Neural cell (in vitro differentiated cells): Measurements from ENCODE around the gene ARID3B. TPM values are rescaled to one million over a fixed set of nuclear protein-coding genes. Genes with fewer than 3 reads are reported as not detected.

ENCODE experiments used
- H2AFZ ChIP-seq: fragments of 200-600, 300-800 bp; sonication (generic), shearing (Covaris generic); 2 replicates; pipeline ENCODE4 v1.6.0; 2014; ENCODE audit warnings: low read depth, mild to moderate bottlenecking, antibody characterized with exemption, low read length, moderate library complexity
- H3F3A ChIP-seq: fragments of 200-600 bp; shearing (Covaris generic); 2 replicates; pipeline ENCODE4 v1.6.1; 2016; ENCODE audit warnings: mild to moderate bottlenecking, moderate library complexity, mixed read lengths, antibody characterized with exemption, low read length; ENCODE audit not compliant: insufficient read depth, poor library complexity, severe bottlenecking
- H3K27ac ChIP-seq: fragments of 200-600, 300-800 bp; sonication (generic), shearing (Covaris generic); 2 replicates; pipeline ENCODE4 v1.5.1; 2014; ENCODE audit warnings: mild to moderate bottlenecking, low read length, moderate library complexity
- H3K27me3 ChIP-seq: fragments of 300-800, 200-600 bp; sonication (generic), shearing (Covaris generic); 2 replicates; pipeline ENCODE4 v1.6.0; 2014; ENCODE audit warnings: mild to moderate bottlenecking, low read depth, low read length, moderate library complexity; ENCODE audit not compliant: insufficient read depth
- H3K36me3 ChIP-seq: fragments of 300-800, 200-600 bp; sonication (generic), shearing (Covaris generic); 2 replicates; pipeline ENCODE4 v1.5.1; 2014; ENCODE audit warnings: mild to moderate bottlenecking, antibody characterized with exemption, low read length, moderate library complexity; ENCODE audit not compliant: insufficient read depth
- H3K4me2 ChIP-seq: fragments of 300-800, 200-600 bp; sonication (generic), shearing (Covaris generic); 2 replicates; pipeline ENCODE4 v1.6.0; 2014; ENCODE audit warnings: mild to moderate bottlenecking, low read length
- H3K4me3 ChIP-seq: fragments of 300-800, 200-600 bp; sonication (generic), shearing (Covaris generic); 2 replicates; pipeline ENCODE4 v1.5.1; 2014; ENCODE audit warnings: mild to moderate bottlenecking, low read length, moderate library complexity
- H3K79me2 ChIP-seq: fragments of 200-600 bp; shearing (Covaris generic); replicated peaks from 2 replicates; pipeline ENCODE4 v1.6.0; 2014; ENCODE audit warnings: mild to moderate bottlenecking, low read length, moderate library complexity; ENCODE audit not compliant: insufficient read depth
- H3K9ac ChIP-seq: fragments of 300-800, 200-600 bp; sonication (generic), shearing (Covaris generic); 2 replicates; pipeline ENCODE4 v1.6.1; 2016; ENCODE audit warnings: mild to moderate bottlenecking, low read length, mixed read lengths
- H3K9me2 ChIP-seq: fragments of 200-600 bp; shearing (Covaris generic); 2 replicates; pipeline ENCODE4 v1.6.1; 2016; ENCODE audit warnings: mild to moderate bottlenecking, low read length, mixed read lengths; ENCODE audit not compliant: insufficient read depth
- H3K9me3 ChIP-seq: fragments of 200-600, 300-800 bp; sonication (generic), shearing (Covaris generic); 2 replicates; pipeline ENCODE4 v1.6.1; 2016; ENCODE audit warnings: mild to moderate bottlenecking, mixed run types, low read length, moderate library complexity, mixed read lengths
- H4K20me1 ChIP-seq: fragments of 200-600 bp; shearing (Covaris generic); 2 replicates; pipeline ENCODE4 v1.6.1; 2016; ENCODE audit warnings: mild to moderate bottlenecking, mixed run types; ENCODE audit not compliant: insufficient read depth
- EP300 ChIP-seq: fragments of 450-650 bp; conservative IDR thresholded peaks from 2 replicates; pipeline ENCODE4 v1.6.1; 2014; ENCODE audit warnings: antibody characterized with exemption, mild to moderate bottlenecking, moderate library complexity; ENCODE audit not compliant: poor library complexity, severe bottlenecking
- EZH2 ChIP-seq: fragments of 200-600, 300-800 bp; shearing (Covaris generic), sonication (generic); IDR thresholded peaks from 2 replicates; pipeline ENCODE4 v1.6.1; 2014; ENCODE audit warnings: antibody characterized with exemption, low read length, borderline replicate concordance, mild to moderate bottlenecking; ENCODE audit not compliant: insufficient read depth, poor library complexity, severe bottlenecking
- MXI1 ChIP-seq: fragments of 450-650 bp; conservative IDR thresholded peaks from 2 replicates; pipeline ENCODE4 v1.6.1; 2014; ENCODE audit warnings: antibody characterized with exemption, mild to moderate bottlenecking; ENCODE audit not compliant: poor library complexity, severe bottlenecking
- POLR2AphosphoS5 ChIP-seq: IDR thresholded peaks from 2 replicates; pipeline ENCODE4 v1.6.1; 2012
- RAD21 ChIP-seq: fragments of 450-650 bp; conservative IDR thresholded peaks from 2 replicates; pipeline ENCODE4 v1.6.1; 2014; ENCODE audit warnings: antibody characterized with exemption, mild to moderate bottlenecking, moderate library complexity
- SMC3 ChIP-seq: fragments of 450-650 bp; conservative IDR thresholded peaks from 2 replicates; pipeline ENCODE4 v1.6.1; 2014; ENCODE audit warnings: antibody characterized with exemption, mild to moderate bottlenecking, moderate library complexity; ENCODE audit not compliant: poor library complexity
- TAF1 ChIP-seq: IDR thresholded peaks from 2 replicates; pipeline ENCODE4 v1.6.1; 2012; ENCODE audit warnings: low read depth
- polyA plus RNA-seq: library from polyadenylated mRNA; depleted of rRNA; stranded (reverse); fragments of >200 nt; gene quantifications from 2 replicates; pipeline ENCODE4 v1.2.3, GENCODE V29; 2014
- TF ChIP-seq, protein P1 (sequence below): IDR thresholded peaks from 2 replicates; pipeline ENCODE4 v1.6.1; 2012; ENCODE audit warnings: borderline replicate concordance
- TF ChIP-seq, protein P2 (sequence below): fragments of 450-650 bp; IDR thresholded peaks from 2 replicates; pipeline ENCODE4 v1.5.1; 2014; ENCODE audit warnings: antibody characterized with exemption, mild to moderate bottlenecking, moderate library complexity; ENCODE audit not compliant: poor library complexity, severe bottlenecking

The ARID3B gene
- polyA plus RNA-seq, 1 donor from 2014 or later: 11.2 TPM

DNA sequence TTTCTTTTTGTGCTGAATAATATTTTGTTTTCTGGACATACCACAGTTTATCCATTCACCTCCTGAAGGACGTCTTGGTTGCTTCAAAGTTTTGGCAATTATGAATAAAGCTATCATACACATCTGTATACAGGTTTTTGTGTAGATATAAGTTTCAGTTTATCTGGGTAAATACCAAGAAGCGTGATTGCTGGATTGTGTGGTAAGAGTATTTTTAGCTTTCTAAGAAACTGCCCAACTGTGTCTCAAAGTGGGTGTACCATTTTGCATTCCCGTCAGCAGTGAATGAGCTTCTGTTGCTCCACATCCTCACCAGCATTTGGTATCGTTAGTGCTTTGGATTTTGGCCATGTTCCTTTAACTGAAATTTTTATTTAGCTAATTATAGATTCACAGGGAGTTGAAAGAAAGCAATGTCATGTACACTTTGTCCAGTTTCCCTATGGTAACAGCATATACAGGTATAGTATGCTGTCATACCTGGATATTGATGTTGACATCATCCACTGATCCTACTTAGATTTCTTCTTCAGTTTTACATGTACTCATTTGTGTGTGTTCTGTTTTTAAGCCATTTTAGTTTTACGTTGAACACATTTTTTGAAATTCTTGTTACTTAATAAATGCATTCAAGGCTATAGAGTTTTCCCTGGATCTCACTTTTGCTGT, 11.9 kb downstream of the ARID3B start:
- no peaks in the 10 kb centered on the region for H3K9me3 ChIP-seq
- H3K4me2 ChIP-seq: no peak overlapping the region
- no peaks in the 10 kb centered on the region for H4K20me1 ChIP-seq
- H3K27me3 ChIP-seq: no peaks in the 10 kb centered on the region
- no peaks in the 10 kb centered on the region for H3F3A ChIP-seq
- peaks cover 22% of the 10 kb centered on the region for H3K79me2 ChIP-seq
- H3K36me3 ChIP-seq: no peaks in the 10 kb centered on the region
- no peak overlapping the region for H3K4me3 ChIP-seq
- H3K9ac ChIP-seq: no peak overlapping the region
- TF ChIP-seq MXI1: no peak
- TF ChIP-seq RAD21: no peak
- no peaks in the 10 kb centered on the region for H3K9me2 ChIP-seq
- no peak overlapping the region for H2AFZ ChIP-seq
- no peak overlapping the region for H3K27ac ChIP-seq

DNA sequence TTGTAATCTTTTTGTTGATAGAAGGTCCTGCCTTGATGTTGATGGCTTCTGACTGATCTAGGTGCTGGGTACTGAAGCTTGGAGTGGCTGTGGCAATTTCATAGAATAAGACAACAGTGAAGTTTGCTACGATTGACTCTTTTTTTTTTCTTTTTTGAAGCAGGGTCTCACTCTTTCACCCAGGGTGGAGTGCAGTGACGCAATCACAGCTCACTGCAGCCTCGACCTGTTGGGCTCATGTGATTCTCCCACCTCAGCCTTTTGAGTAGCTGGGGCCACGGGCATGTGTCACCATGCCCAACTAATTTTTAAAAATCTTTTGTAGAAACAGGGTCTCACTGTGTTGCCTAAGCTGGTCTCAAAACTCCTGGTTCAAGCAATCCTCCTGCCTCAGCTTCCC, 14.2 kb downstream of the ARID3B start:
- no peak overlapping the region for H2AFZ ChIP-seq
- no peak overlapping the region for H3K27ac ChIP-seq
- H3K27me3 ChIP-seq: no peaks in the 10 kb centered on the region
- H3K79me2 ChIP-seq: peaks cover 25% of the 10 kb centered on the region
- H4K20me1 ChIP-seq: no peaks in the 10 kb centered on the region
- TF ChIP-seq SMC3 (no peak), EZH2 (no peak), EP300 (no peak)
- no peak overlapping the region for H3K9ac ChIP-seq
- H3K36me3 ChIP-seq: no peaks in the 10 kb centered on the region
- H3K9me2 ChIP-seq: no peaks in the 10 kb centered on the region
- no peak overlapping the region for H3K4me2 ChIP-seq
- no peak overlapping the region for H3K4me3 ChIP-seq
- H3F3A ChIP-seq: no peaks in the 10 kb centered on the region
- no peaks in the 10 kb centered on the region for H3K9me3 ChIP-seq

DNA sequence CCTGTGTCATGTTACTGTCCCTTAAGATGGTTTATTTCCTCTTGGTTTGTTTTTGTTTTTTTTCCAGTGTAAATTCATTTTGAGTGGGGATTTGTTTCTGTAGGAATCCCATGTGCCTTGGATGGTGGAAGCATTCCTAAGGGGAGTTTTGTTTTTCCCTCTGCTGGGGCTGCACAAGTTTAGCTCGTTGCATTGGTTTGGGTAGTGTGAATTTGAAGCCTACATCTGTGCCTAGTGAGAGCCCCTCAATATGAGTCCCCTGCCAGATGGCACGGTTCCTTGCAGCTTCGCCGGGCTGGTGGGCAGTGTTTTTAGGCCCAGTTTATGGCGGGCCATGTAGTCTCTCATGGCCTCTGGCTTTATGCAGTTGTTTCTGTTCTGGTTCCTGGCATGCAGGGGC, 17.7 kb downstream of the ARID3B start:
- Histone ChIP-seq H3K27ac (no peak overlapping the region), H3K9me2 (no peaks in the 10 kb centered on the region), H3K79me2 (peaks cover 34% of the 10 kb centered on the region), H3K27me3 (no peaks in the 10 kb centered on the region), H3F3A (no peaks in the 10 kb centered on the region), H3K4me2 (no peak overlapping the region), H3K36me3 (no peaks in the 10 kb centered on the region), H3K4me3 (no peak overlapping the region), H3K9ac (no peak overlapping the region), H3K9me3 (no peaks in the 10 kb centered on the region), H2AFZ (no peak overlapping the region), H4K20me1 (no peaks in the 10 kb centered on the region)
- TF ChIP-seq, protein P1, sequence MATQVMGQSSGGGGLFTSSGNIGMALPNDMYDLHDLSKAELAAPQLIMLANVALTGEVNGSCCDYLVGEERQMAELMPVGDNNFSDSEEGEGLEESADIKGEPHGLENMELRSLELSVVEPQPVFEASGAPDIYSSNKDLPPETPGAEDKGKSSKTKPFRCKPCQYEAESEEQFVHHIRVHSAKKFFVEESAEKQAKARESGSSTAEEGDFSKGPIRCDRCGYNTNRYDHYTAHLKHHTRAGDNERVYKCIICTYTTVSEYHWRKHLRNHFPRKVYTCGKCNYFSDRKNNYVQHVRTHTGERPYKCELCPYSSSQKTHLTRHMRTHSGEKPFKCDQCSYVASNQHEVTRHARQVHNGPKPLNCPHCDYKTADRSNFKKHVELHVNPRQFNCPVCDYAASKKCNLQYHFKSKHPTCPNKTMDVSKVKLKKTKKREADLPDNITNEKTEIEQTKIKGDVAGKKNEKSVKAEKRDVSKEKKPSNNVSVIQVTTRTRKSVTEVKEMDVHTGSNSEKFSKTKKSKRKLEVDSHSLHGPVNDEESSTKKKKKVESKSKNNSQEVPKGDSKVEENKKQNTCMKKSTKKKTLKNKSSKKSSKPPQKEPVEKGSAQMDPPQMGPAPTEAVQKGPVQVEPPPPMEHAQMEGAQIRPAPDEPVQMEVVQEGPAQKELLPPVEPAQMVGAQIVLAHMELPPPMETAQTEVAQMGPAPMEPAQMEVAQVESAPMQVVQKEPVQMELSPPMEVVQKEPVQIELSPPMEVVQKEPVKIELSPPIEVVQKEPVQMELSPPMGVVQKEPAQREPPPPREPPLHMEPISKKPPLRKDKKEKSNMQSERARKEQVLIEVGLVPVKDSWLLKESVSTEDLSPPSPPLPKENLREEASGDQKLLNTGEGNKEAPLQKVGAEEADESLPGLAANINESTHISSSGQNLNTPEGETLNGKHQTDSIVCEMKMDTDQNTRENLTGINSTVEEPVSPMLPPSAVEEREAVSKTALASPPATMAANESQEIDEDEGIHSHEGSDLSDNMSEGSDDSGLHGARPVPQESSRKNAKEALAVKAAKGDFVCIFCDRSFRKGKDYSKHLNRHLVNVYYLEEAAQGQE: no peak
- no peak for TF ChIP-seq MXI1
- no peak for TF ChIP-seq EZH2
- TF ChIP-seq, protein P2, sequence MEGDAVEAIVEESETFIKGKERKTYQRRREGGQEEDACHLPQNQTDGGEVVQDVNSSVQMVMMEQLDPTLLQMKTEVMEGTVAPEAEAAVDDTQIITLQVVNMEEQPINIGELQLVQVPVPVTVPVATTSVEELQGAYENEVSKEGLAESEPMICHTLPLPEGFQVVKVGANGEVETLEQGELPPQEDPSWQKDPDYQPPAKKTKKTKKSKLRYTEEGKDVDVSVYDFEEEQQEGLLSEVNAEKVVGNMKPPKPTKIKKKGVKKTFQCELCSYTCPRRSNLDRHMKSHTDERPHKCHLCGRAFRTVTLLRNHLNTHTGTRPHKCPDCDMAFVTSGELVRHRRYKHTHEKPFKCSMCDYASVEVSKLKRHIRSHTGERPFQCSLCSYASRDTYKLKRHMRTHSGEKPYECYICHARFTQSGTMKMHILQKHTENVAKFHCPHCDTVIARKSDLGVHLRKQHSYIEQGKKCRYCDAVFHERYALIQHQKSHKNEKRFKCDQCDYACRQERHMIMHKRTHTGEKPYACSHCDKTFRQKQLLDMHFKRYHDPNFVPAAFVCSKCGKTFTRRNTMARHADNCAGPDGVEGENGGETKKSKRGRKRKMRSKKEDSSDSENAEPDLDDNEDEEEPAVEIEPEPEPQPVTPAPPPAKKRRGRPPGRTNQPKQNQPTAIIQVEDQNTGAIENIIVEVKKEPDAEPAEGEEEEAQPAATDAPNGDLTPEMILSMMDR: no peak
- TF ChIP-seq TAF1: no peak
- no peak for TF ChIP-seq RAD21
- no peak for TF ChIP-seq POLR2AphosphoS5
- no peak for TF ChIP-seq EP300
- TF ChIP-seq SMC3: no peak
